ENCODE data around the gene STXBP1.

The STXBP1 gene

GRCh38 chr9:127611603-127611898, 526 bp upstream of the STXBP1 start:
- H3K36me3 ChIP-seq (ENCODE audit: control insufficient read depth in 2 of 2, insufficient read depth in 1 of 2, low read length in 2 of 2) = no peaks in the 10 kb centered on the region
- H3K27ac ChIP-seq (ENCODE audit: extremely low read depth, low read depth, low read length) = no peak overlapping the region
- peak overlapping the region; percentile 55 for H3K4me3 ChIP-seq (ENCODE audit: low read depth, low read length)
- TF ChIP-seq ZNF133 (tag by site-specific recombination; IDR thresholded peaks at IDR 0.05) = no peak
- no peak for TF ChIP-seq ZNF366 (tag by site-specific recombination; conservative IDR thresholded peaks at IDR 0.05)
- TF ChIP-seq ZNF341 (tag by site-specific recombination; IDR thresholded peaks at IDR 0.05; ENCODE audit: low read depth) = peak; percentile 66; the same call in 1 of the 2 replicates
- no peak for TF ChIP-seq ZEB2 (tag by site-specific recombination; IDR thresholded peaks at IDR 0.05)
- TF ChIP-seq ZFHX2 (tag by site-specific recombination; conservative IDR thresholded peaks at IDR 0.05) = peak; percentile 49
- peak; percentile 57; the same call in 1 of the 2 replicates for TF ChIP-seq EGR2 (tag by site-specific recombination; IDR thresholded peaks at IDR 0.05; ENCODE audit: low read depth)
- POLR2A ChIA-PET = interaction anchor here (1.1 to 2.3 kb wide), 2 partner anchors 123 to 224 kb away, joined by 3 to 11 read pairs; partner anchors contain the start of gene TOR2A
- no peaks in the 10 kb centered on the region for H3K9me3 ChIP-seq (ENCODE audit: control insufficient read depth, insufficient read depth, low read depth, low read length)
- peaks cover 13% of the 10 kb centered on the region for H3K4me1 ChIP-seq (ENCODE audit: control insufficient read depth, insufficient read depth, low read length)
- CTCF ChIA-PET = interaction anchor here (0.6 to 1.6 kb wide), 2 partner anchors 16 to 476 kb away, joined by 3 read pairs; no protein-coding TSS in a partner anchor

- H3K4me1 ChIP-seq (ENCODE audit: control insufficient read depth, insufficient read depth, low read length) = peaks cover 4% of the 10 kb centered on the region; the same call in 1 of the 2 replicates
- POLR2A ChIA-PET = interaction anchor here (0.6 kb wide), 1 partner anchor 106 kb away, joined by 3 read pairs; no protein-coding TSS in a partner anchor
- H3K27ac ChIP-seq (ENCODE audit: extremely low read depth, low read depth, low read length) = no peak overlapping the region; the same call in 1 of the 2 replicates
- H3K9me3 ChIP-seq (ENCODE audit: control insufficient read depth, insufficient read depth, low read depth, low read length) = no peaks in the 10 kb centered on the region
- no peaks in the 10 kb centered on the region for H3K36me3 ChIP-seq (ENCODE audit: control insufficient read depth in 2 of 2, insufficient read depth in 1 of 2, low read length in 2 of 2)
- CTCF ChIA-PET = interaction anchor here (0.7 to 0.9 kb wide), 3 partner anchors 21 to 308 kb away, joined by 3 to 5 read pairs (median 3); no protein-coding TSS in a partner anchor
- H3K4me3 ChIP-seq (ENCODE audit: low read depth, low read length) = peak overlapping the region; percentile 78
- TF ChIP-seq ZNF121 (tag by site-specific recombination; IDR thresholded peaks at IDR 0.05) (peak; percentile 100), ZNF513 (tag by site-specific recombination; IDR thresholded peaks at IDR 0.05) (no peak), ZFP69B (tag by site-specific recombination; IDR thresholded peaks at IDR 0.05) (no peak), ZNF354C (tag by site-specific recombination; IDR thresholded peaks at IDR 0.05; ENCODE audit: borderline replicate concordance, low read depth) (no peak), ZNF223 (tag by site-specific recombination; IDR thresholded peaks at IDR 0.05) (peak; percentile 54; the same call in 1 of the 2 replicates), ZXDB (tag by site-specific recombination; IDR thresholded peaks at IDR 0.05) (no peak), ZNF266 (tag by site-specific recombination; IDR thresholded peaks at IDR 0.05; ENCODE audit: low read depth) (no peak), ZBTB20 (tag by site-specific recombination; IDR thresholded peaks at IDR 0.05) (peak; percentile 79), ZFP3 (tag by site-specific recombination; IDR thresholded peaks at IDR 0.05; ENCODE audit: low read depth) (no peak), BCL11A (tag by site-specific recombination; IDR thresholded peaks at IDR 0.05; ENCODE audit: low read depth) (no peak), ZNF449 (tag by site-specific recombination; IDR thresholded peaks at IDR 0.05) (no peak), ZNF184 (tag by site-specific recombination; IDR thresholded peaks at IDR 0.05) (no peak), ZNF175 (tag by site-specific recombination; IDR thresholded peaks at IDR 0.05) (no peak), PRDM10 (tag by site-specific recombination; IDR thresholded peaks at IDR 0.05) (peak; percentile 68), SP7 (tag by site-specific recombination; IDR thresholded peaks at IDR 0.05) (no peak), MZF1 (tag by site-specific recombination; IDR thresholded peaks at IDR 0.05; ENCODE audit: borderline replicate concordance) (no peak), ZNF16 (tag by site-specific recombination; IDR thresholded peaks at IDR 0.05; ENCODE audit: low read depth) (no peak), GLIS1 (tag by site-specific recombination; IDR thresholded peaks at IDR 0.05) (peak; percentile 75), ZNF658 (tag by site-specific recombination; IDR thresholded peaks at IDR 0.05) (no peak), PATZ1 (tag by site-specific recombination; IDR thresholded peaks at IDR 0.05) (peak; percentile 56), ZNF610 (tag by site-specific recombination; IDR thresholded peaks at IDR 0.05; ENCODE audit: borderline replicate concordance) (no peak)
Observed at GRCh38 chr9:127612939-127613582, 984 bp downstream of the STXBP1 start.

All from HEK293 (cell line).